Measurements from ENCODE around the gene PRSS56.
A peak's percentile ranks its signal among the peaks of the same experiment; 100 is the strongest.

PRSS56 gene

GRCh38 chr2:232518844-232519243 is 1.3 kb upstream of the PRSS56 start:
- Histone ChIP-seq H3K27ac (no peak overlapping the region), H3K36me3 (no peaks in the 10 kb centered on the region), H3K9me3 (no peaks in the 10 kb centered on the region), H3K4me3 (ENCODE audit: low read depth in 1 of 2, low read length in 1 of 2) (no peak overlapping the region), H3K4me1 (ENCODE audit: control insufficient read depth in 1 of 2, insufficient read depth in 1 of 2, low read depth in 1 of 2, low read length in 1 of 2) (peaks cover 0 to 9% of the 10 kb centered on the region in 2 experiments), H3K27me3 (peaks cover 58% of the 10 kb centered on the region)
- no peak for TF ChIP-seq CTCF (IDR thresholded peaks at IDR 0.05)

- peaks cover 0 to 9% of the 10 kb centered on the region in 2 experiments for H3K4me1 ChIP-seq (ENCODE audit: control insufficient read depth in 1 of 2, insufficient read depth in 1 of 2, low read depth in 1 of 2, low read length in 1 of 2)
- TF ChIP-seq CTCF (IDR thresholded peaks at IDR 0.05) = no peak
- no peak overlapping the region for H3K27ac ChIP-seq
- no peaks in the 10 kb centered on the region for H3K9me3 ChIP-seq
- H3K4me3 ChIP-seq (ENCODE audit: low read depth in 1 of 2, low read length in 1 of 2) = no peak overlapping the region
- H3K36me3 ChIP-seq = no peaks in the 10 kb centered on the region
- peaks cover 70% of the 10 kb centered on the region for H3K27me3 ChIP-seq
These were observed 301 bp downstream of the PRSS56 start for GRCh38 chr2:232520489-232520888.

GRCh38 chr2:232521098-232521497 is 910 bp downstream of the PRSS56 start:
- no peak overlapping the region for H3K4me3 ChIP-seq (ENCODE audit: low read depth in 1 of 2, low read length in 1 of 2)
- no peak for TF ChIP-seq CTCF (IDR thresholded peaks at IDR 0.05)
- peaks cover 76% of the 10 kb centered on the region for H3K27me3 ChIP-seq
- no peaks in the 10 kb centered on the region for H3K9me3 ChIP-seq
- no peaks in the 10 kb centered on the region for H3K36me3 ChIP-seq
- H3K4me1 ChIP-seq (ENCODE audit: control insufficient read depth in 1 of 2, insufficient read depth in 1 of 2, low read depth in 1 of 2, low read length in 1 of 2) = peaks cover 0 to 9% of the 10 kb centered on the region in 2 experiments
- no peak overlapping the region for H3K27ac ChIP-seq

GRCh38 chr2:232521959-232522622 is 1.9 kb downstream of the PRSS56 start:
- no peaks in the 10 kb centered on the region for H3K9me3 ChIP-seq
- H3K36me3 ChIP-seq = no peaks in the 10 kb centered on the region
- TF ChIP-seq CTCF (IDR thresholded peaks at IDR 0.05) = peak; percentile 75
- no peak overlapping the region for H3K27ac ChIP-seq
- H3K4me1 ChIP-seq (ENCODE audit: control insufficient read depth in 1 of 2, insufficient read depth in 1 of 2, low read depth in 1 of 2, low read length in 1 of 2) = peaks cover 0 to 9% of the 10 kb centered on the region in 2 experiments
- H3K4me3 ChIP-seq (ENCODE audit: low read depth in 1 of 2, low read length in 1 of 2) = peak overlapping the region in 1 of 2 experiments; percentile 7
- peaks cover 86% of the 10 kb centered on the region for H3K27me3 ChIP-seq

GRCh38 chr2:232522623-232523401 is 2.6 kb downstream of the PRSS56 start:
- Histone ChIP-seq H3K4me3 (ENCODE audit: low read depth in 1 of 2, low read length in 1 of 2) (no peak overlapping the region), H3K4me1 (ENCODE audit: control insufficient read depth in 1 of 2, insufficient read depth in 1 of 2, low read depth in 1 of 2, low read length in 1 of 2) (peaks cover 0 to 9% of the 10 kb centered on the region in 2 experiments), H3K27ac (no peak overlapping the region), H3K9me3 (no peaks in the 10 kb centered on the region), H3K27me3 (peaks cover 93% of the 10 kb centered on the region), H3K36me3 (no peaks in the 10 kb centered on the region)
- no peak for TF ChIP-seq CTCF (IDR thresholded peaks at IDR 0.05)
